Aorta (tissue), 5 donors: ENCODE data around the gene ISG15. TPM values are rescaled to one million over a fixed set of nuclear protein-coding genes. Genes with fewer than 3 reads are reported as not detected.
A peak's percentile ranks its signal among the peaks of the same experiment; 100 is the strongest.

Source experiments
- ATAC-seq: fragments of 200-7000 bp; cut with Tn5 transposase; one replicate; pipeline ENCODE4 v1.9.1; 2022; ENCODE audit warnings: moderate library complexity; ENCODE audit not compliant: low FRiP score
- DNase-seq, 2 donors: peaks; one replicate each; pipeline ENCODE4 v3.0.0-alpha.2; 2020
- H3K27ac ChIP-seq, 2 donors: one replicate each; pipeline ENCODE4 v1.5.1; 2013; ENCODE audit warnings: low read length in 2 of 2, mild to moderate bottlenecking in 2 of 2, moderate library complexity in 2 of 2, control low read depth in 1 of 2, inconsistent platforms in 1 of 2, low read depth in 1 of 2
- H3K27me3 ChIP-seq, 2 donors: one replicate each; pipeline ENCODE4 v1.6.1; 2013; ENCODE audit warnings: control low read depth in 1 of 2, low read length in 1 of 2, mild to moderate bottlenecking in 1 of 2, moderate library complexity in 1 of 2; ENCODE audit not compliant: insufficient read depth in 2 of 2, control insufficient read depth in 1 of 2
- H3K36me3 ChIP-seq, 2 donors: one replicate each; pipeline ENCODE4 v1.6.1; 2013; ENCODE audit warnings: control low read depth in 1 of 2, low read length in 1 of 2, mild to moderate bottlenecking in 1 of 2; ENCODE audit not compliant: insufficient read depth in 2 of 2, control insufficient read depth in 1 of 2
- H3K4me1 ChIP-seq, 2 donors: one replicate each; pipeline ENCODE4 v1.6.1; 2013; ENCODE audit warnings: low read length in 2 of 2, control low read depth in 1 of 2, mild to moderate bottlenecking in 1 of 2, moderate library complexity in 1 of 2; ENCODE audit not compliant: insufficient read depth in 2 of 2, control insufficient read depth in 1 of 2
- H3K4me3 ChIP-seq, 2 donors: one replicate each; pipeline ENCODE4 v1.5.1; 2013; ENCODE audit warnings: low read length in 2 of 2, control low read depth in 1 of 2, mild to moderate bottlenecking in 1 of 2
- H3K9me3 ChIP-seq: one replicate; pipeline ENCODE4 v1.6.1; 2013; ENCODE audit warnings: mild to moderate bottlenecking, low read length; ENCODE audit not compliant: control insufficient read depth
- WGBS, 2 donors: extraction: QIAGEN DNeasy Blood & Tissue Kit; methylation state at CpG; one replicate each; pipeline ENCODE4 v1.1.7; 2013; 5-methylcytosine and 5-hydroxymethylcytosine counted together
- intact Hi-C, 2 donors: fragments of 100-400 bp; cut with DNase I; formaldehyde crosslinking; loops; one replicate each; pipeline versions ENCODE4 v1.14.2 to v1.15.0; 2022
- long read RNA-seq, 2 donors: library from polyadenylated mRNA; unstranded; transcript quantifications; one replicate each; pipeline ENCODE4 v2.0.0, GENCODE V29; 2020 to 2021
- polyA plus RNA-seq, 2 donors: library from polyadenylated mRNA; stranded (reverse); fragments of 200-250 nt; gene quantifications; one replicate each; pipeline ENCODE4 v1.2.3, GENCODE V29; 2013
- total RNA-seq, 2 donors: library from RNA; stranded (reverse); fragmentation: NEBNext Ultra II Directional; extraction: Animal tissue kit (Norgen Biotek cat#: 25700); gene quantifications; one replicate each; pipeline ENCODE4 v1.2.1, GENCODE V29; 2021
- donor health status: healthy with polysubstance abuse.
- donor health status: Bipolar disorder and iron deficiency.
- donor health status: DM: no; HTN: no; CAD: no.
- donor health status: DM: no; HTN: no; CAD: no.
- donor health status: DM: yes; HTN: yes; CAD: no.

Gene ISG15
- total RNA-seq = 10 to 100 TPM; 34.4 to 40.8 TPM
- 100 to 1,000 TPM in 1 of 2 donors, 10 to 100 TPM in 1; 79.5 to 104 TPM for polyA plus RNA-seq
- long read RNA-seq, donor 1, transcript ISG15-201 (2 exons, 711 nt) = major isoform, 7 of 10 reads
- long read RNA-seq, donor 1, partial matches to known transcripts = 0 of 10 reads
- long read RNA-seq, donor 1, other reads (novel, unspliced or antisense) = 3 of 10 reads
- long read RNA-seq, donor 2, transcript ISG15-201 (2 exons, 711 nt) = major isoform, 14 of 15 reads
- long read RNA-seq, donor 2, partial matches to known transcripts = 0 of 15 reads
- long read RNA-seq, donor 2, other reads (novel, unspliced or antisense) = 1 of 15 reads

- peak within 1 kb of the TSS; percentile 73 to 80 for H3K4me3 ChIP-seq
- no peaks in the 10 kb centered on the region for H3K4me1 ChIP-seq
- no peaks in the 10 kb centered on the region for H3K27me3 ChIP-seq
- intact Hi-C loops = no loop called here
- H3K27ac ChIP-seq = peak within 1 kb of the TSS in 1 of 2 donors; percentile 49
- no peaks in the 10 kb centered on the region for H3K9me3 ChIP-seq
- ATAC-seq (peak; percentile 94), DNase-seq (peak; percentile 95 to 96)
- H3K36me3 ChIP-seq = no peaks in the 10 kb centered on the region
- WGBS, 2 donors = 1 to 2% methylated on average over 30 of the region's 30 CpGs
These were observed at the start of gene ISG15 for GRCh38 chr1:1013105-1013921. Gene ISG15, plus strand, starts transcription at chr1:1013497. Its CDS starts 77 bp downstream, at chr1:1013574.

GRCh38 chr1:963746-964525, 49.4 kb upstream of the ISG15 start:
- ATAC-seq (no peak), DNase-seq (no peak)
- no peaks in the 10 kb centered on the region for H3K4me1 ChIP-seq
- no peak overlapping the region for H3K27ac ChIP-seq
- WGBS, 2 donors = 94 to 95% methylated on average over 47 of the region's 47 CpGs
- H3K4me3 ChIP-seq = no peak overlapping the region
- no peaks in the 10 kb centered on the region for H3K9me3 ChIP-seq
- intact Hi-C loops = no loop called here
- no peaks in the 10 kb centered on the region for H3K27me3 ChIP-seq
- H3K36me3 ChIP-seq = no peaks in the 10 kb centered on the region

- Histone ChIP-seq H3K36me3 (no peaks in the 10 kb centered on the region), H3K9me3 (no peaks in the 10 kb centered on the region), H3K4me1 (no peaks in the 10 kb centered on the region), H3K4me3 (no peak overlapping the region), H3K27ac (no peak overlapping the region), H3K27me3 (no peaks in the 10 kb centered on the region)
- intact Hi-C loops = no loop called here
- no peak for ATAC-seq
- DNase-seq = no peak
- 96 to 97% methylated on average over 36 to 44 of the region's 51 CpGs for WGBS, 2 donors
These were observed 48.4 kb upstream of the ISG15 start for GRCh38 chr1:964691-965525.

GRCh38 chr1:965526-966134, 47.7 kb upstream of the ISG15 start:
- 86 to 87% methylated on average over 26 of the region's 26 CpGs for WGBS, 2 donors
- no peaks in the 10 kb centered on the region for H3K36me3 ChIP-seq
- no peaks in the 10 kb centered on the region for H3K9me3 ChIP-seq
- no peak overlapping the region for H3K27ac ChIP-seq
- intact Hi-C loops = no loop called here
- no peaks in the 10 kb centered on the region for H3K4me1 ChIP-seq
- no peaks in the 10 kb centered on the region for H3K27me3 ChIP-seq
- H3K4me3 ChIP-seq = no peak overlapping the region
- DNase-seq = no peak
- no peak for ATAC-seq

- no peaks in the 10 kb centered on the region for H3K27me3 ChIP-seq
- ATAC-seq = peak; percentile 2
- peak within 1 kb of the TSS; percentile 1 to 28 for H3K4me3 ChIP-seq
- no peak within 1 kb of the TSS for H3K27ac ChIP-seq
- H3K36me3 ChIP-seq = no peaks in the 10 kb centered on the region
- 11 to 15% methylated on average over 30 to 31 of the region's 31 CpGs for WGBS, 2 donors
- intact Hi-C loops = no loop called here
- DNase-seq = no peak
- H3K4me1 ChIP-seq = no peaks in the 10 kb centered on the region
- H3K9me3 ChIP-seq = no peaks in the 10 kb centered on the region
These were observed 47.1 kb upstream of the ISG15 start, which contains the start of gene PLEKHN1 for GRCh38 chr1:966135-966703. Gene PLEKHN1, plus strand, starts transcription at chr1:966482. Its CDS starts 50 bp downstream, at chr1:966532.

- Histone ChIP-seq H3K4me1 (no peaks in the 10 kb centered on the region), H3K4me3 (peak overlapping the region; percentile 1 to 28), H3K27me3 (no peaks in the 10 kb centered on the region), H3K9me3 (no peaks in the 10 kb centered on the region), H3K27ac (no peak overlapping the region), H3K36me3 (no peaks in the 10 kb centered on the region)
- intact Hi-C loops = no loop called here
- WGBS, 2 donors = 0% methylated on average over 58 to 60 of the region's 60 CpGs
- DNase-seq (peak; percentile 86 to 94), ATAC-seq (peak; percentile 72)
These were observed 46.5 kb upstream of the ISG15 start for GRCh38 chr1:966704-967300.

GRCh38 chr1:967466-968343, 45.6 kb upstream of the ISG15 start:
- Histone ChIP-seq H3K27ac (no peak overlapping the region), H3K36me3 (no peaks in the 10 kb centered on the region), H3K4me1 (no peaks in the 10 kb centered on the region), H3K27me3 (no peaks in the 10 kb centered on the region), H3K4me3 (no peak overlapping the region), H3K9me3 (no peaks in the 10 kb centered on the region)
- 61 to 64% methylated on average over 23 of the region's 23 CpGs for WGBS, 2 donors
- intact Hi-C loops = no loop called here
- DNase-seq = no peak
- no peak for ATAC-seq
